SU-DHL-6 (cell line): ENCODE measurements around the gene PATE3.

Source experiments
- CTCF ChIP-seq: fragments of 200-600 bp; sonication (generic); IDR thresholded peaks from one replicate; pipeline ENCODE4 v1.5.1; 2017; ENCODE audit warnings: antibody characterized with exemption, mild to moderate bottlenecking, low read length, moderate library complexity; ENCODE audit not compliant: insufficient read depth, poor library complexity, severe bottlenecking
- EZH2phosphoT487 ChIP-seq: fragments of 200-600 bp; sonication (generic), shearing (Covaris generic); conservative IDR thresholded peaks from 2 replicates; pipeline ENCODE4 v1.6.1; 2018; ENCODE audit warnings: mild to moderate bottlenecking, antibody characterized with exemption, low read length, moderate library complexity, mixed read lengths

- no peak for TF ChIP-seq CTCF
- no peak for TF ChIP-seq EZH2phosphoT487
Measured at GRCh38 chr11:125807909-125808308, 20.0 kb downstream of the PATE3 start.
